ENCODE results near the gene ASF1A. TPM values are rescaled to one million over a fixed set of nuclear protein-coding genes. Genes with fewer than 3 reads are reported as not detected.

The ASF1A gene
- total and polyA plus RNA-seq, 7 experiments from 2014 or later, result 16.5 to 63.9 (median 48.5) TPM

DNA sequence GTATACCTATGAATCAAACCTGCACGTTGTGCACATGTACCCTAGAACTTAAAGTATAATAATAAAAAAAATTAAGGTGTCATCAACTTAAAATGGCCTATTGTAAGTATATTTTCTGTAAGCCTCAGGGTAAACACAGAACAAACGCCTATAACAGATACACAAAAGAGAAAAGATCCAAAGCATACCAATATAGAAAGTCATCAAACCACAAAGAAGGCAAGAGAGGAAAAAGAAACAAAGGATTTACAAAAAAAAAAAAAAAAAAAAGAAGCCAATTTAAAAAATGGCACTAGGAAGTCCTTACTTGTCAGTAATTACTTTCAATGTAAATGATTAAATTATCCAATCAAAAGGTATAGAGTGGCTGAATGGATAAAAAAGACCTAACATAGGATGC, 24.6 kb upstream of the ASF1A start:
- Mint-ChIP-seq H3K27me3 (no peaks in the 10 kb centered on the region), H3K36me3 (peaks cover 10 to 53% (median 40%) of the 10 kb centered on the region in 5 donors), H3K9me3 (peaks cover 6 to 33% (median 23%) of the 10 kb centered on the region in 11 donors), H3K27ac (no peak overlapping the region), H3K4me1 (peaks cover 22 to 69% (median 64%) of the 10 kb centered on the region in 7 donors), H3K4me3 (no peak overlapping the region)
- no peak overlapping the region for H3K27ac ChIP-seq (ENCODE audit: low read depth, low read length)
- ChIA-PET POLR2A (no interaction called here), CTCF (no interaction called here)
- H3K4me3 ChIP-seq (ENCODE audit: low read length), result no peak overlapping the region
- no peaks in the 10 kb centered on the region for H3K27me3 ChIP-seq (ENCODE audit: control insufficient read depth in 2 of 2, insufficient read depth in 2 of 2, low read length in 2 of 2)
- H3K9me3 ChIP-seq (ENCODE audit: control insufficient read depth in 2 of 3, low read length in 3 of 3), result no peaks in the 10 kb centered on the region
- ATAC-seq (no peak), DNase-seq (no peak)
- intact Hi-C loops (cut with micrococcal nuclease), result no loop called here
- H3K4me1 ChIP-seq (ENCODE audit: control insufficient read depth in 2 of 2, insufficient read depth in 2 of 2, low read length in 2 of 2), result peaks cover 0 to 6% of the 10 kb centered on the region in 2 donors
- no peaks in the 10 kb centered on the region for H3K36me3 ChIP-seq (ENCODE audit: control insufficient read depth in 2 of 3, insufficient read depth in 3 of 3, low read length in 3 of 3)

DNA sequence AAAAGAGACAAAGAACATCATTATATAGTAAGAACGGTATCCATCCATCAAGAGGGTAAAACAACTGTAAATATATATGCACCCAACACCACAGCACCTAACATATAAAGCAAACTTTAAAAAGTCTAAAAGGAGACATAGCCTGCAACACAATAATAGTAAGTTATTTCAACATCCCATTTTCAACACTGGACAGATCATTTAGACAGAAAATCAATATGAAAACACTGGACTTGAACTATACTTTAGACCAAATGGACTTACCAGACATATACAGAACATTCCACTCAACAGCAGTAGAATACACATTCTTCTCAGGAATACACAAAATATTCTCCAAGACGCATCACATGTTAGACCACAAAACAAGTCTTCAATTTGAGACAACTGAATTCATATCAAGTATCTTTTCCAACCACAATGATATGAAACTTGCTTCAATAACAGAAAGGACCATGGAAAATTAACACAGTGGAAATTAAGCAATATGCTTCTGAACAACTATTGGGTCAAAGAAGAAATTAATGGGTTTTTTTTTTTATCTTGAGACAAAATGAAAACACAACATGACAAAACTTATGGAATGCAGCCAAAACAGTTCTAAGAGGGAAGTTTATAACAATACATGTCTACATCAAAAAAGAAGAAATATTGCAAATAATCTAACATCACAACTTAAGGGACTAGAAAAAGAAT, 23.9 kb upstream of the ASF1A start:
- Mint-ChIP-seq H3K4me1 (peaks cover 15 to 64% (median 59%) of the 10 kb centered on the region in 7 donors), H3K27ac (peak overlapping the region in 2 of 9 donors; percentile 7 to 14), H3K4me3 (no peak overlapping the region), H3K9me3 (peaks cover 6 to 33% (median 23%) of the 10 kb centered on the region in 11 donors), H3K36me3 (peaks cover 10 to 53% (median 40%) of the 10 kb centered on the region in 5 donors), H3K27me3 (no peaks in the 10 kb centered on the region)
- DNase-seq (no peak), ATAC-seq (no peak)
- H3K27ac ChIP-seq (ENCODE audit: low read depth, low read length), result no peak overlapping the region
- H3K9me3 ChIP-seq (ENCODE audit: control insufficient read depth in 2 of 3, low read length in 3 of 3), result no peaks in the 10 kb centered on the region
- no peaks in the 10 kb centered on the region for H3K27me3 ChIP-seq (ENCODE audit: control insufficient read depth in 2 of 2, insufficient read depth in 2 of 2, low read length in 2 of 2)
- POLR2A ChIA-PET, result no interaction called here
- CTCF ChIA-PET, result no interaction called here
- H3K4me3 ChIP-seq (ENCODE audit: low read length), result no peak overlapping the region
- H3K36me3 ChIP-seq (ENCODE audit: control insufficient read depth in 2 of 3, insufficient read depth in 3 of 3, low read length in 3 of 3), result no peaks in the 10 kb centered on the region
- intact Hi-C loops (cut with micrococcal nuclease), result no loop called here
- H3K4me1 ChIP-seq (ENCODE audit: control insufficient read depth in 2 of 2, insufficient read depth in 2 of 2, low read length in 2 of 2), result peaks cover 0 to 2% of the 10 kb centered on the region in 2 donors

DNA sequence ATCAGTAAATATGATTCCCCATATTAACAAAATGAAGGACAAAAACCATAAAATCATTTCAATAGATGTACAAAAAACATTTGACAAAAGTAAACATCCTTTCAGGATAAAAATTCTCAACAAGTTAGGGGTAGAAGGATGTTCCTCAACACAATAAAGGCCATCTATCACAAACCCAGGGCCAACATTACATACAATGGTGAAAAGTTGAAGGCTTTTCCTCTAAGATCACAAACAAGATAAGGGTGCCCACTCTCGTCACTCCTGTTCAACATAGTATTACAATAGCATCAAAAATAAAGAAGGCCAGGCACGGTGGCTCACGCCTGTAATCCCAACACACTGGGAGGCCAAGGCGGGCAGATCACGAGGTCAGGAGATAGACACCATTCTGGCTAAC, 22.6 kb upstream of the ASF1A start:
- H3K4me1 Mint-ChIP-seq, result peaks cover 14 to 57% (median 52%) of the 10 kb centered on the region in 7 donors
- intact Hi-C loops (cut with micrococcal nuclease), result no loop called here
- no peak overlapping the region for H3K4me3 Mint-ChIP-seq
- CTCF ChIA-PET, result no interaction called here
- H3K36me3 Mint-ChIP-seq, result peaks cover 3 to 52% (median 41%) of the 10 kb centered on the region in 5 donors
- no peaks in the 10 kb centered on the region for H3K27me3 Mint-ChIP-seq
- H3K9me3 Mint-ChIP-seq, result peaks cover 2 to 25% (median 18%) of the 10 kb centered on the region in 11 donors
- peak overlapping the region in 1 of 9 donors; percentile 39 for H3K27ac Mint-ChIP-seq
- no peak for ATAC-seq
- H3K9me3 ChIP-seq (ENCODE audit: control insufficient read depth in 2 of 3, low read length in 3 of 3), result no peaks in the 10 kb centered on the region
- no peak overlapping the region for H3K4me3 ChIP-seq (ENCODE audit: low read length)
- no peaks in the 10 kb centered on the region for H3K4me1 ChIP-seq (ENCODE audit: control insufficient read depth in 2 of 2, insufficient read depth in 2 of 2, low read length in 2 of 2)
- no peaks in the 10 kb centered on the region for H3K27me3 ChIP-seq (ENCODE audit: control insufficient read depth in 2 of 2, insufficient read depth in 2 of 2, low read length in 2 of 2)
- no peaks in the 10 kb centered on the region for H3K36me3 ChIP-seq (ENCODE audit: control insufficient read depth in 2 of 3, insufficient read depth in 3 of 3, low read length in 3 of 3)
- DNase-seq, result no peak
- no peak overlapping the region for H3K27ac ChIP-seq (ENCODE audit: low read depth, low read length)
- POLR2A ChIA-PET, result no interaction called here

- Mint-ChIP-seq H3K4me1 (peaks cover 10 to 62% (median 55%) of the 10 kb centered on the region in 7 donors), H3K9me3 (peaks cover 0 to 17% (median 13%) of the 10 kb centered on the region in 11 donors), H3K27me3 (no peaks in the 10 kb centered on the region), H3K4me3 (no peak overlapping the region), H3K36me3 (peaks cover 0 to 46% (median 39%) of the 10 kb centered on the region in 5 donors), H3K27ac (peak overlapping the region in 1 of 9 donors; percentile 47)
- Histone ChIP-seq H3K4me1 (ENCODE audit: control insufficient read depth in 2 of 2, insufficient read depth in 2 of 2, low read length in 2 of 2) (no peaks in the 10 kb centered on the region), H3K27ac (ENCODE audit: low read depth, low read length) (no peak overlapping the region), H3K9me3 (ENCODE audit: control insufficient read depth in 2 of 3, low read length in 3 of 3) (no peaks in the 10 kb centered on the region), H3K36me3 (ENCODE audit: control insufficient read depth in 2 of 3, insufficient read depth in 3 of 3, low read length in 3 of 3) (no peaks in the 10 kb centered on the region), H3K27me3 (ENCODE audit: control insufficient read depth in 2 of 2, insufficient read depth in 2 of 2, low read length in 2 of 2) (no peaks in the 10 kb centered on the region), H3K4me3 (ENCODE audit: low read length) (no peak overlapping the region)
- ChIA-PET POLR2A (no interaction called here), CTCF (no interaction called here)
- intact Hi-C loops (cut with micrococcal nuclease), result no loop called here
- ATAC-seq (no peak), DNase-seq (no peak)
Observed at GRCh38 chr6:118872318-118872717, 21.6 kb upstream of the ASF1A start.

DNA sequence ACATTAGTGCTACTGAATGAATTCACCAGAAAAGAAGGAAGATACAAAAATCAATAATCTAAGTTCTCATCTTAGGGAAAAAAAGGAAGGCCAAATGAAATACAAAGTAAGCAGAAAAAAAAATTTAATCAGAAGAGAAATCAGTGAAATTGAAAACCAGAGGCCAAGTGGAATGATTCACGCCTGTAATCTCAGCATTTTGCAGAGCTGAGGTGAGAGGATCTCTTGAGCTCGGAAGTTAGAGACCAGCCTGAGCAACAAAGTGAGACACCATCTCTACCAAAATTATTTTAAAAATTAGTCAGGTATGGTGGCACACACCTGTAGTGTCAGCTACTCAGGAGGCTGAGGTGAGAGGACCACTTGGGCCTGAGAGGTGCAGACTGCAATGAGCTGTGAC, 21.2 kb upstream of the ASF1A start:
- no peak for DNase-seq
- CTCF ChIA-PET, result no interaction called here
- POLR2A ChIA-PET, result no interaction called here

GRCh38 chr6:118873239-118873638, 20.7 kb upstream of the ASF1A start:
- H3K36me3 ChIP-seq (ENCODE audit: control insufficient read depth in 2 of 3, insufficient read depth in 3 of 3, low read length in 3 of 3), result peaks cover 0 to 4% (median 0%) of the 10 kb centered on the region in 3 experiments
- H3K27me3 ChIP-seq (ENCODE audit: control insufficient read depth in 2 of 2, insufficient read depth in 2 of 2, low read length in 2 of 2), result no peaks in the 10 kb centered on the region
- no peak overlapping the region for H3K27ac ChIP-seq (ENCODE audit: low read depth, low read length)
- ChIA-PET POLR2A (interaction anchor here (0.8 kb wide), 1 partner anchor 20 kb away, joined by 3 read pairs; no protein-coding TSS in a partner anchor), CTCF (no interaction called here)
- H3K9me3 ChIP-seq (ENCODE audit: control insufficient read depth in 2 of 3, low read length in 3 of 3), result no peaks in the 10 kb centered on the region
- peaks cover 0 to 43% (median 39%) of the 10 kb centered on the region in 5 donors for H3K36me3 Mint-ChIP-seq
- ATAC-seq (no peak), DNase-seq (no peak)
- no peak overlapping the region for H3K4me3 ChIP-seq (ENCODE audit: low read length)
- peaks cover 13 to 68% (median 62%) of the 10 kb centered on the region in 7 donors for H3K4me1 Mint-ChIP-seq
- peaks cover 0 to 17% (median 13%) of the 10 kb centered on the region in 11 donors for H3K9me3 Mint-ChIP-seq
- no peaks in the 10 kb centered on the region for H3K4me1 ChIP-seq (ENCODE audit: control insufficient read depth in 2 of 2, insufficient read depth in 2 of 2, low read length in 2 of 2)
- intact Hi-C loops (cut with micrococcal nuclease), result loop anchor here in 1 of 2 donors (1.0 kb wide), 1 partner anchor 8 kb away; no protein-coding TSS in a partner anchor
- H3K4me3 Mint-ChIP-seq, result no peak overlapping the region
- H3K27me3 Mint-ChIP-seq, result no peaks in the 10 kb centered on the region
- H3K27ac Mint-ChIP-seq, result no peak overlapping the region

More for the DNA sequence above, 21.2 kb upstream of the ASF1A start:
- Mint-ChIP-seq H3K27ac (peak overlapping the region in 1 of 9 donors; percentile 47), H3K4me3 (no peak overlapping the region), H3K36me3 (peaks cover 0 to 45% (median 41%) of the 10 kb centered on the region in 5 donors), H3K9me3 (peaks cover 0 to 17% (median 13%) of the 10 kb centered on the region in 11 donors), H3K4me1 (peaks cover 13 to 66% (median 59%) of the 10 kb centered on the region in 7 donors), H3K27me3 (no peaks in the 10 kb centered on the region)
- H3K4me1 ChIP-seq (ENCODE audit: control insufficient read depth in 2 of 2, insufficient read depth in 2 of 2, low read length in 2 of 2), result no peaks in the 10 kb centered on the region
- no peak overlapping the region for H3K27ac ChIP-seq (ENCODE audit: low read depth, low read length)
- intact Hi-C loops (cut with micrococcal nuclease), result loop anchor here in 1 of 2 donors (1.0 kb wide), 1 partner anchor 7 kb away; no protein-coding TSS in a partner anchor
- no peak overlapping the region for H3K4me3 ChIP-seq (ENCODE audit: low read length)
- peaks cover 0 to 4% (median 0%) of the 10 kb centered on the region in 3 experiments for H3K36me3 ChIP-seq (ENCODE audit: control insufficient read depth in 2 of 3, insufficient read depth in 3 of 3, low read length in 3 of 3)
- no peaks in the 10 kb centered on the region for H3K27me3 ChIP-seq (ENCODE audit: control insufficient read depth in 2 of 2, insufficient read depth in 2 of 2, low read length in 2 of 2)
- H3K9me3 ChIP-seq (ENCODE audit: control insufficient read depth in 2 of 3, low read length in 3 of 3), result no peaks in the 10 kb centered on the region
- ATAC-seq, result no peak

All from naive thymus-derived CD4-positive, alpha-beta T cell (primary cell).